H9 (cell line): Measurements from ENCODE around the gene R3HDM1. TPM values are rescaled to one million over a fixed set of nuclear protein-coding genes. Genes with fewer than 3 reads are reported as not detected.

Source experiments
- DNase-seq: peaks from one replicate; pipeline ENCODE4 v3.0.0-alpha.2; 2017
- H2AFZ ChIP-seq: one replicate; pipeline ENCODE4 v1.6.1; 2013; ENCODE audit warnings: mild to moderate bottlenecking, low read length, control low read depth, moderate library complexity
- H2AK5ac ChIP-seq: 2 replicates; pipeline ENCODE4 v1.6.1; 2013; ENCODE audit warnings: low read length, control low read depth, mixed read lengths; ENCODE audit not compliant: insufficient read length
- H2BK120ac ChIP-seq: one replicate; pipeline ENCODE4 v1.6.1; 2013; ENCODE audit warnings: low read depth, mild to moderate bottlenecking, low read length, control low read depth, inconsistent platforms; ENCODE audit not compliant: poor library complexity, severe bottlenecking
- H2BK12ac ChIP-seq: 2 replicates; pipeline ENCODE4 v1.6.1; 2013; ENCODE audit warnings: low read length, control low read depth, mixed read lengths, low read depth; ENCODE audit not compliant: insufficient read length
- H2BK15ac ChIP-seq: 2 replicates; pipeline ENCODE4 v1.6.1; 2013; ENCODE audit warnings: low read depth, low read length, control low read depth
- H2BK20ac ChIP-seq: one replicate; pipeline ENCODE4 v1.6.1; 2013; ENCODE audit warnings: low read depth, mild to moderate bottlenecking, low read length, control low read depth, inconsistent platforms; ENCODE audit not compliant: poor library complexity, severe bottlenecking
- H2BK5ac ChIP-seq: 2 replicates; pipeline ENCODE4 v1.6.1; 2013; ENCODE audit warnings: low read length, control low read depth, mixed read lengths; ENCODE audit not compliant: insufficient read length
- H3K14ac ChIP-seq: 2 replicates; pipeline ENCODE4 v1.6.1; 2013; ENCODE audit warnings: low read length, control low read depth; ENCODE audit not compliant: insufficient read depth
- H3K18ac ChIP-seq: 2 replicates; pipeline ENCODE4 v1.6.1; 2013; ENCODE audit warnings: low read depth, mild to moderate bottlenecking, mixed read lengths, low read length, control low read depth; ENCODE audit not compliant: insufficient read length
- H3K23ac ChIP-seq: 2 replicates; pipeline ENCODE4 v1.6.1; 2013; ENCODE audit warnings: low read length, control low read depth, mixed read lengths, low read depth; ENCODE audit not compliant: insufficient read length
- H3K23me2 ChIP-seq: 2 replicates; pipeline ENCODE4 v1.6.1; 2013; ENCODE audit warnings: low read depth, mild to moderate bottlenecking, mixed read lengths, low read length, control low read depth; ENCODE audit not compliant: insufficient read length, poor library complexity, severe bottlenecking
- H3K27ac ChIP-seq: 2 replicates; pipeline ENCODE4 v1.5.1; 2013; ENCODE audit warnings: low read length, control low read depth, mixed read lengths, low read depth; ENCODE audit not compliant: insufficient read length
- H3K27me3 ChIP-seq: 2 replicates; pipeline ENCODE4 v1.6.1; 2013; ENCODE audit warnings: low read length, control low read depth, inconsistent platforms; ENCODE audit not compliant: insufficient read depth
- H3K4ac ChIP-seq: 2 replicates; pipeline ENCODE4 v1.6.1; 2013; ENCODE audit warnings: low read depth, mild to moderate bottlenecking, control low read depth, inconsistent platforms, low read length, moderate library complexity
- H3K4me1 ChIP-seq: 2 replicates; pipeline ENCODE4 v1.6.1; 2013; ENCODE audit warnings: low read length, control low read depth, inconsistent platforms; ENCODE audit not compliant: insufficient read depth
- H3K4me2 ChIP-seq: 2 replicates; pipeline ENCODE4 v1.6.1; 2013; ENCODE audit warnings: low read length, control low read depth, mixed read lengths; ENCODE audit not compliant: insufficient read length, insufficient read depth
- H3K56ac ChIP-seq: 2 replicates; pipeline ENCODE4 v1.6.1; 2013; ENCODE audit warnings: low read depth, mild to moderate bottlenecking, mixed read lengths, low read length, control low read depth; ENCODE audit not compliant: insufficient read length
- H3K79me1 ChIP-seq: 2 replicates; pipeline ENCODE4 v1.6.1; 2013; ENCODE audit warnings: low read depth, mild to moderate bottlenecking, moderate library complexity, low read length, control low read depth, inconsistent platforms; ENCODE audit not compliant: insufficient read depth, poor library complexity, severe bottlenecking
- H3K79me2 ChIP-seq: 2 replicates; pipeline ENCODE4 v1.6.1; 2013; ENCODE audit warnings: low read length, control low read depth, inconsistent platforms; ENCODE audit not compliant: insufficient read depth
- H3K9ac ChIP-seq: 2 replicates; pipeline ENCODE4 v1.6.1; 2013; ENCODE audit warnings: low read length, control low read depth, mixed read lengths; ENCODE audit not compliant: insufficient read length; ENCODE audit errors: extremely low read depth
- H3K9me3 ChIP-seq: one replicate; pipeline ENCODE4 v1.6.1; 2013; ENCODE audit warnings: low read depth, low read length, inconsistent platforms; ENCODE audit not compliant: control insufficient read depth
- H3T11ph ChIP-seq: one replicate; pipeline ENCODE4 v1.6.1; 2013; ENCODE audit warnings: mild to moderate bottlenecking, low read length, control low read depth, inconsistent platforms
- H4K20me1 ChIP-seq: one replicate; pipeline ENCODE4 v1.6.1; 2013; ENCODE audit not compliant: control insufficient read depth, insufficient read length, insufficient read depth
- H4K5ac ChIP-seq: 2 replicates; pipeline ENCODE4 v1.6.1; 2013; ENCODE audit warnings: low read depth, mild to moderate bottlenecking, mixed read lengths, low read length, control low read depth; ENCODE audit not compliant: insufficient read length
- H4K8ac ChIP-seq: replicated peaks from 2 replicates; pipeline ENCODE4 v1.6.1; 2013; ENCODE audit warnings: low read length, control low read depth, mixed read lengths, low read depth; ENCODE audit not compliant: insufficient read length
- H4K91ac ChIP-seq: 2 replicates; pipeline ENCODE4 v1.6.1; 2013; ENCODE audit warnings: low read depth, mild to moderate bottlenecking, moderate library complexity, mixed read lengths, low read length, control low read depth; ENCODE audit not compliant: insufficient read length
- H3K27ac Mint-ChIP-seq, 3 experiments: 2 replicates in 2 of 3; 3 replicates in 1 of 3; pipeline ENCODE4 v1.8.0; 2020 to 2021; ENCODE audit warnings: mixed read lengths in 3 of 3, mild to moderate bottlenecking in 1 of 3, moderate library complexity in 1 of 3
- H3K27me3 Mint-ChIP-seq: 2 replicates; pipeline ENCODE4 v1.8.0; 2021; ENCODE audit warnings: low read depth, mild to moderate bottlenecking, moderate library complexity, mixed read lengths
- H3K36me3 Mint-ChIP-seq, 3 experiments: 2 replicates in 2 of 3; 3 replicates in 1 of 3; pipeline ENCODE4 v1.8.0; 2020 to 2021; ENCODE audit warnings: low read depth in 3 of 3, mixed read lengths in 3 of 3; ENCODE audit not compliant: insufficient read depth in 1 of 3
- H3K4me1 Mint-ChIP-seq, 2 experiments: 2 replicates each; pipeline ENCODE4 v1.8.0; 2020; ENCODE audit warnings: mixed read lengths in 2 of 2
- H3K4me3 Mint-ChIP-seq, 2 experiments: 2 replicates in 1 of 2; 3 replicates in 1 of 2; pipeline ENCODE4 v1.8.0; 2020 to 2021; ENCODE audit warnings: mild to moderate bottlenecking in 2 of 2, mixed read lengths in 2 of 2, moderate library complexity in 1 of 2
- H3K9me3 Mint-ChIP-seq, 2 experiments: 2 replicates in 1 of 2; 3 replicates in 1 of 2; pipeline ENCODE4 v1.8.0; 2020; ENCODE audit warnings: mild to moderate bottlenecking in 2 of 2, mixed read lengths in 2 of 2, moderate library complexity in 1 of 2
- WGBS: extraction: QIAGEN DNeasy Blood & Tissue Kit; methylation state at CpG from one replicate; pipeline ENCODE4 v1.1.7; 2013; ENCODE audit warnings: missing lambda C conversion rate, low lambda C conversion rate, mixed read lengths; ENCODE audit not compliant: insufficient read length; ENCODE audit errors: extremely low coverage; 5-methylcytosine and 5-hydroxymethylcytosine counted together
- total RNA-seq: library from RNA; stranded (reverse); gene quantifications from 2 replicates; pipeline ENCODE4 v1.2.1, GENCODE V29; 2021
- TF ChIP-seq, protein P1 (sequence below): fragments of 200-600 bp; sonication (generic); conservative IDR thresholded peaks from 3 replicates; pipeline ENCODE4 v1.8.0; 2021; ENCODE audit warnings: antibody characterized with exemption, mild to moderate bottlenecking

Gene R3HDM1
- total RNA-seq, 1 experiment from 2014 or later: 58.8 TPM

- Histone ChIP-seq H4K20me1 (no peaks in the 10 kb centered on the region), H3K79me1 (no peaks in the 10 kb centered on the region), H3K9me3 (no peaks in the 10 kb centered on the region), H3K14ac (no peak overlapping the region), H2BK20ac (no peak overlapping the region), H3K9ac (no peak overlapping the region), H3K4me1 (no peaks in the 10 kb centered on the region), H3K23me2 (no peaks in the 10 kb centered on the region), H3K56ac (no peak overlapping the region), H3K4me2 (no peak overlapping the region), H2BK12ac (no peak overlapping the region), H3K79me2 (no peaks in the 10 kb centered on the region), H4K91ac (no peak overlapping the region), H2BK120ac (no peak overlapping the region), H4K8ac (no peak overlapping the region), H3T11ph (no peak overlapping the region), H3K23ac (no peak overlapping the region), H2AK5ac (no peak overlapping the region), H2BK5ac (no peak overlapping the region), H3K27ac (no peak overlapping the region), H2BK15ac (no peak overlapping the region), H3K4ac (no peak overlapping the region), H2AFZ (no peak overlapping the region), H3K27me3 (no peaks in the 10 kb centered on the region), H4K5ac (no peak overlapping the region), H3K18ac (no peak overlapping the region)
- Mint-ChIP-seq H3K4me3 (no peak overlapping the region), H3K4me1 (peaks cover 0 to 5% of the 10 kb centered on the region in 2 experiments; a peak in 1 of 4 replicates), H3K27me3 (no peaks in the 10 kb centered on the region), H3K36me3 (no peaks in the 10 kb centered on the region), H3K27ac (no peak overlapping the region), H3K9me3 (no peaks in the 10 kb centered on the region; a peak in 1 of 5 replicates)
- TF ChIP-seq, protein P1, sequence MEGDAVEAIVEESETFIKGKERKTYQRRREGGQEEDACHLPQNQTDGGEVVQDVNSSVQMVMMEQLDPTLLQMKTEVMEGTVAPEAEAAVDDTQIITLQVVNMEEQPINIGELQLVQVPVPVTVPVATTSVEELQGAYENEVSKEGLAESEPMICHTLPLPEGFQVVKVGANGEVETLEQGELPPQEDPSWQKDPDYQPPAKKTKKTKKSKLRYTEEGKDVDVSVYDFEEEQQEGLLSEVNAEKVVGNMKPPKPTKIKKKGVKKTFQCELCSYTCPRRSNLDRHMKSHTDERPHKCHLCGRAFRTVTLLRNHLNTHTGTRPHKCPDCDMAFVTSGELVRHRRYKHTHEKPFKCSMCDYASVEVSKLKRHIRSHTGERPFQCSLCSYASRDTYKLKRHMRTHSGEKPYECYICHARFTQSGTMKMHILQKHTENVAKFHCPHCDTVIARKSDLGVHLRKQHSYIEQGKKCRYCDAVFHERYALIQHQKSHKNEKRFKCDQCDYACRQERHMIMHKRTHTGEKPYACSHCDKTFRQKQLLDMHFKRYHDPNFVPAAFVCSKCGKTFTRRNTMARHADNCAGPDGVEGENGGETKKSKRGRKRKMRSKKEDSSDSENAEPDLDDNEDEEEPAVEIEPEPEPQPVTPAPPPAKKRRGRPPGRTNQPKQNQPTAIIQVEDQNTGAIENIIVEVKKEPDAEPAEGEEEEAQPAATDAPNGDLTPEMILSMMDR: no peak
- no peak for DNase-seq
- WGBS: no CpG with 5 or more reads among the region's 5 CpGs
Observed at GRCh38 chr2:135732561-135732960, 201.3 kb downstream of the R3HDM1 start.
